HG02970 (cell line): ENCODE data around the gene KIF19.
"Not testable (repeated sequence)": the region's sequence is repeated elsewhere in the genome, so short reads cannot be mapped to it uniquely, and the experiment has no call there.

Source experiments
- ATAC-seq: cut with Tn5 transposase; IDR thresholded peaks from one replicate; pipeline ENCODE4 v1.9.1; 2021; ENCODE audit warnings: mild to moderate bottlenecking, moderate library complexity, moderate number of reproducible peaks; ENCODE audit not compliant: unreplicated experiment, low FRiP score

KIF19 gene

DNA sequence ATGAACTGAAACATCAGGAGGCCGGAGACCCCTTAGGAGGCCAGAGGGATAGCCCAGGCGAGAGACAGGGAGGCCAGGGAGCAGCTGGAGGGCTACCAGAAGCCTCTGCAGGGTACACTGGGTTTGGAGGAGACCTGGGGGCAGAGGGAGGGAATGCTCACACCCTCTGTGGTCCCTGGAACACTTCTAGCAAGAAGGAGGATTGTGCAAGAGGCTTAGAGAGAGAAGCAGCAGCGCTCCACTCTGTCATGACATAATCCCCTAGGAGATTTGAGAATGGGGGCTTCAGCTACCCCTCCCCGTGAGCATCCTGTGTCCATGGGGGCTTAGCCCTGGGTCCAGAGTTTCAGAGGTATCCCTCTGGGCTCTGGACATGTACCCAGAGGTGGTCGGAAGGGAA, 57.1 kb downstream of the KIF19 start:
- no peak for ATAC-seq

DNA sequence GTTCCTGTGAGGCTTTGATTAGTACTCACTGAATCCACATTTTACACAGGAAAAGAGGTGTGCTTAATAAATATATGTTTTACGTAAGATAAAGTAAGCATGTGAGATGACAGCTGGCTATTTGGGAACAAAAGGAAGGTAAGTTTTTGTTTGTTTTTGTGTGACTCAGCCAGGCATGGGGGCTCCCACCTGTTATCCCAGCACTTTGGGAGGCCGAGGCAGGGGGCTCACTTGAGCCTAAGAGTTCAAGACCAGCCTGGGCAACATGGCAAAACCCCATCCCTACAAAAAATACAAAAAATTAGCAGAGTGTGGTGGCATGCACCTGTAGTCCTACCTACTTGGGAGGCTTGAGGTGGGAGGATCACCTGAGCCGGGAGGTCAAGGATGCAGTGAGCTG, 59.2 kb downstream of the KIF19 start:
- no peak for ATAC-seq

DNA sequence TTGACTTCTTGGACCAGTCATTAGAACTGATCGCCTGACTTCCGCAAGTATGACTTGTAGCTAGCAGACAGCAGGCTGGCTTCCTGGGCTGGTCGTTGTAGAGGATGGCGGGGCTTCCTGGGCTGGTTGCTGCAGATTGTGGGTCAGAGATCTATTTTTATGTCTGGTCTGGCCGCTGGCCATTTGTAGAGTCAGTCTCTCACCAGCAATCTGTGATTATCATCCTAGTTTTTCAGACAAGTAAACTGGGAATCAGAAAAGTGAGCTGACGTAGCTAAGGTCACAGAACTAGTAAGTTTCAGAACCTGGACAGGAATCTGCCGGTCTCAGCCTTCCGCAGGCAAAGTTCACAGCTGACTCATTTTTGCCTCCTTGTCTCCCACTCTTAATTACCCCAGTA, 60.4 kb downstream of the KIF19 start:
- ATAC-seq: no peak

DNA sequence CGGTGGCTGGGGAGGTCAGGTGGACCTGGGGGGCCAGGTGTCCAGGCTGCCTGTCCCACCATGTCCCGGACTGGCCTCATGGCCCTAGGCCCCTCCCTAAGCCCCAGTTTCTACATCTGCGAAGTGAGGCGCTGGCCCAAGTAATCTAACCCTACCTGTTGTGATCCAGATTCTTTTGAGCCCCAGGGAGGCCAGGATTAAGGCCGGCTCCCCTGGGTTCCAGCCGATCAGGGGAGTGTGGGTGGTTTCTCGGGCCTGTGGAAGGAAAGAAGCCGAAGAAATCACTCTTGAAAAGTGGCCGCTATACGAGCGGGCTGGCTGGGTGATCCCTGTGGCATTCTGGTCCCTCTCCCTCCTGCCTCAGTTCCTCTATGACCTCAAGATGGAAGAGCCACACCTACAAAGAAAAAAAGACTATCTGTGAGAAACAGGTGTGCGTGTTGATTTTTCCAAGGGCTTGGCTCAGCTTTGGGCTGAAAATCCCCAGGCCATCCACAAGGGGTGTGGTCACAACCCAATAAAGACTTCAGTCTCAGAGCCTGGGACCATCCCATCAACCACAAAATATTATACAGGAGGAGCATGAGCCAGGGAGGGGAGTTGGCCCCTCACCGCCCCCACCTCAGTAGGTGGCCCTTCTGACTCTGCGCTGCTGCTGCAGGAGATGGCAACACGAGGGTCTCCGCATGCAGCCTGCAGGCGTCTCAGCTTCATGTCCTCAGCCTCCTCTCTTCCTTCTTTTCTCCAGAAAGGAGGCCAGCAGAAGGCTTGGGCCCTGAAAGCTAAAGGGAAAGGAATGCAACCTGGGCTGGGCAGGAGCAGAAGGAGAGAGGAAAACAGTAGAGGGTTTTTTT, 61.6 kb downstream of the KIF19 start:
- no peak for ATAC-seq

DNA sequence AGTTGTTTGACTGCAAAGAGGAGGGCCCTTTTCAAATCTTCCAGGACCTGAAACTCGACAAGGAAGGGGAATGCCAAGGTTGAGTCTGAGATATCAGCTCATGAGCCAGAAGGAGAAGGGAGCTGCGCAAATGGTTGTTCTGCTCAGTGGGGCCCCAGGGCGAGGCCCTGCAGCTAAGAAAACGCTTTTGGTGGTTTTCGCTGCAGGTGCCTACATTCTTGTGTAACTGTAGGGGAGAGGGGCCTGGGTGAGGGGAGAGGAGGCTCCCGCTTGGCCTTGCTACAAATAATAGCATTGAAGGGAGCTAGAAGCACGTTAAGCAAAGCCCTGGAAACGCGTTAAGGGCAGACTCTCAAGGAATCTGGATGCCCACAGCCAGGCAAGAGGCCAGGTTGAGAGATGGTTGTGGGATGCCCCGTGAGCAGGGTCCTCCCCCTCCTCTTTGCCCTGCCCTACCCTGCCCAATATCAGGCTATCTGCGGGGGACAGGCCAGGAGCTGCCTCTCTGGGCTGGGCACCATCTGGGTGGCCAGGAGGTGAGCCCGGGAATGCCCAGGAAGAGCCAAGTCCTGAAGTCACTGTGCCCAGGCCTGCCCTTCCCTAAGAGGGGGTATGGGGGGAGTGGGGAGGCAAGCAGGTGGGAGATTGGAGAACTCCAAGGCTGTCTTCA, 63.2 kb downstream of the KIF19 start:
- ATAC-seq: no peak

DNA sequence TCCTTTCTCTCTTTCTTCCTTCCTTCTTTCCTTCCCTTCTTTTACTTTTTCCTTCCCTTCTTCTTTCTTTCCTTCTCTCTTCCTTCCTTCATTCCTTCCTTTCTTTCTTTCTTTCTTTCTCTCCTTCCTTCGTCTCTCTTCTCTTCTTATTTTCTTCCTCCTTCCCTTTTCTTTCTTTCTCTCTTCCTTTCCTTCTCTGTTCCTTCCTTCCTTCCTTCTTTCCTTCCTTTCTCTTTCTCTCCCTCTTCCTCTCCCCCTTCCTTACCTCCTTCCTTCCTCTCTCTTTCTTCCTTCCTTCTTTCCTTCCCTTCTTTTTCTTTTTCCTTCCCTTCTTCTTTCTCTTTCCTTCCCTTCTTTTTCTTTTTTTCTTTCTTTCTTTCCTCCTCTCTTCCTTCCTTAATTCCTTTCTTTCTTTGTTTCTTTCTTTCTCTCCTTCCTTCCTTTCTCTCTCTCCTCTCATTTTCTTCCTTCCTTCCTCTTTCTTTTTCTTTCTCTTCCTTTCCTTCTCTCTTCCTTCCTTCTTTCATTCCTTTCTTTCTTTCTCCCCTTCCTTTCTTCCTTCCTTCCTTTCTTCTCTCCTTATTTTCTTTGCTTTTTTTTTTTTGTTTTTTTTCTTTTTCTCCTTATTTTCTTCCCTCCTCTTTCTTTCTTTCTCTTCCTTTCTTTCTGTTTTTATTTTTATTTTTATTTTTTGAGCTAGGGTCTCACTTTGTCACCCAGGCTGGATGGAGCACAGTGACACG, 64.1 kb downstream of the KIF19 start:
- ATAC-seq: no peak

DNA sequence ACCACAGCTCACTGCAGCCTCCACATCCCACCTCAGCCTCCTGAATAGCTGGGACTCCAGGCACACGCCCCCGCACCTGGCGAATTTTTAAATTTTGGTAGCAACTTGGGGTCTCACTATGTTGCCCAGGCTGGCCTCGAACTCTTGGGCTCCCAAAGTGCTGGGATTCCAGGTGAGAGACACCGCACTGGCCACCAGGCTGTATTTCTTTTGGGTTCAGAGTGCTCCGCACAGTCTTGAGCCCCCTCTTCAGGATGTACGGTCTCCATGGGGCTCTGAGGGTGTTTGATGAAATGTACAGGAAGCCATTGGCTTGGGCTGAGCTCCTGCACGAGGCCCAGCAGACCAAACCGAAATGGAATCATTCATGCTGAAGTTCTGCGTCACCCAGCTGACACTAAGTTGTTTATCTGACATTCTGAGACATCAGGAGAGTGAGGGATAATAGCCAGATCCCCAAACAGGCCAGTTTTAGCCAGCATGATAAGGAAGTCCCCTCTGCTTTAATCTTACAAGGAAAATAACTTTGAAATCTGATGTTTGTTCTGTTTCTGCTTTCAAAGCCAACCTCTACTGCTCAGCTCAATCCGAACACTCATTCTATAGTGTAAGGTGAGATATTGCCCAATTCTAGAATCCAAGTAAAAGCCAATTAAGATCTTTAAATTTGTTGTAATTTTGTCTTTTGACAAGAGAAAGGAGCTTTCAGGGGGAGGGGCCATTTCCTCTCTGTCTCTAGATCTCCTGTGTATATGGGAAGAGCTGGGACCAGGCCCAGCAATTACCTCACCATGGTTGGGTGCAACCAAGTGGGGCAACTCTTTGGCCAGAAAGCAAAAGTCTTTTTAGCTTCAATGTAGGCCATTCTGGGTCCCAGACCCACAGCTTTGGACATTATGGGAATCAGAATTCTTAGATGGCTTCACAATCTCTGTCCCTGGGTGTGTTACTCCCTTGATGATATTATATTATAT, 64.9 kb downstream of the KIF19 start:
- no peak for ATAC-seq

DNA sequence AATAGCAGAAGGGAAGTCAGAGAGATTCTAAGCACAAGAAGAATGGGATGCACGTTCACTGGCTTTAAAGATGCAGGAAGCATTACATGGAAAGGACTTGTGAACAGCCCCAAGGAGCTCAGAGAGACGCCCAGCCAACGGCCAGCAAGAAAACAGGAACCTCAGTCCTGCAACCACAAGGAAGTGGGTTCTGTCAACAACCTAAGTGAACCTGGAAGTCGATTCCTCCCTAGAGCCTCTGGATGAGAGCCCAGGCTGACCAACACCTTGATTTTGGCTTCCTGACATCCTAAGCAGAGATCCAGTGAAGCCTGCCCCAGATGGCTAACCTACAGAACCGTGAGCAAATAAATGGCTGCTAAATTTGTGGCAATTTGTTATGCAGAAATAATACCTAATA, 65.7 kb downstream of the KIF19 start:
- ATAC-seq: no peak

DNA sequence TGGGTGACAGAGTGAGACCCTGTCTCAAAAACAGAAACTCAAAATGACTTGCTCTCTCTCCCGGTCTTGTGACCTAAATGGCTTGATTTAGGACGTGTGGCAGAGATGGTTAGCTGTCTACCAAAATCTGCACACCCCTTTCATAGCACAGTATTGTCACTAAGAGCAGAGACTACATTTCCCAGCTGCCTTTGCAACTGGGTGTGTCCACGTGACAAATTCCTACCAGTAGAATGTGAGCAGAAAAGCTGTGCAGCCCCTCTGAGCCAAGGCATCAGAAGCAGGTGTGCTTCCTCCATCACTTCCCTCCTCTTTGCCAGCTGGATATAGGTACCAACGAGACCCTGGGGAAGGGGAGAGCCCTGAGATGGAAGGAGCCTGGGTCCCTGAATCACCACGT, 66.8 kb downstream of the KIF19 start:
- no peak for ATAC-seq

DNA sequence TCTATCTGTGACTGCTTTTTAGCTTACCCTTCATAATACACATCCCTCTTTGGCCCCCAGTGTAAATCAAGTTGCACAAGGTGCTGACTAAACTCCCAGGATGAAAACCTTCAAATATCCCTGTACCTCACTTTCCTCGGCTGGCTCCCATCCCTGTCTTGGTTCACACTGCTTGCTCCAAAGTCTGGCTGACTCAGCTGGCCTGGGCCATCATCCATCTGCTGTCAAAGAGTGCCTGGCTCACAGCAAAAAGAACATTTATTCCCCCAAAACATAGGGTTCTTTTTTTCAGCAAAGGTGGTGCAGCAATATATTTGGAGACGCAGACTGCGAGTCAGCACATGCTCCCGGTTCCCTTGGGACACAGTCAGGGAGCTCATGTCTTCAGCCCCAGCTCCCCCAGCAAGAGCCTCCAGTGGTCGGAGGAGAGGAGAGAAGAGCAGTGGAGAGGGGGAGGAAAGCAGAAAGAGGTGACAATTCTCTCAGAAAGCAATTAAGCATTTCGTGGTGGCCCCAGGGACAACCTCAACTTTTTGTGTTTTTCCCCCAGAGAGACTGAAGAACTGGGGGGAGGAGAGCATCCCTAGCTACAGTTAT, 67.4 kb downstream of the KIF19 start:
- ATAC-seq: no peak

DNA sequence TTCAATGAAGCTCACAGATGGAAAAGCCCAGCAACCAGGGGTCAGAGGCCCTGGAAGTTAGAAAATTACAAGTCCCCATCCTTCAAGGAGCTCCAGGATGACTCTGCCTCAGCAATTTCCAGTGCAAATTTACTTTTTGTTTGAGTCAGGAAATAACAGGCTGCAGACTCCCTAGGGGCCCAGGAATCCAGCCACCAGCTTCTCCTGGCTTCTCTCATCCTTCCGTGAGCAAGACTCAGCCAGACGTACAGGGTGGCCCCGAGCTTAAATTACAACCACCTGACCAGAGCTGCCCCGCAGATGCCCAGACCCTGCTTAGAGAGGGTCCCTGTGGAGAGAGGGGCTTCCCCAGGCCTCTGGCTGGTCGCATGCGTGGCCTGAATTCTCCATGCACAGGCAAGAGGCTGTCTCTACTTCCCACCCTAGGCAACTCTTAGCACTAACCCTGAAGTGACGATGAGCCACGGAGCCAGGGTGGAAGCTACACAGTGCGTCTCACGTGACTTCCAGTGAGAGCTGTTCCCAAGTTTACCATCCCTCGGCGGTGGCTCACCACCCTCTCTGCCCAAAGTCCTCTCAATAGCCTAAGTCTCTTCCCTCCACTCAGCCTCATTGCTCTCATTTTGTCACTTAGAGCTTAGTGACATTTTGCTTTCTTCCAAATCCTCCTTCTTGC, 68.4 kb downstream of the KIF19 start:
- no peak for ATAC-seq

DNA sequence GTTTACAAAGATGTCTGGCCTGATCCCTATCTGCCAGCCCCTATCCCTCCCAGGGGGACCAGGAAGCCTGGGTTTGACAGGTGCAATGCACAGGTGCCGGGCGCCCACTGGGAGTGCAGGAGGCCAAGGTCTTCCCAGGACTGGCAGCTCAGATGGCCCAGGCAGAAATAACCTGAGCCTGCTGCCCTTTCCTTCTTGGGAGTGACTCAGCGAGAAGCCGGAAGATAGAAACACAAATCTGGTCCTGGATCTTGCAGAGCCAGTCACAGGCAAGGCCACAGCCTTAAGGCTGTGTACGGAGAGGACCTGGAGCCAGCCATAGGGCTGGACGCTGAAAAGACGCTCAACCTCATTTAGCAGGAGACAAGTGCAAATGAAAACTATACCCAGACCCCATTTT, 69.0 kb downstream of the KIF19 start:
- ATAC-seq: no peak

DNA sequence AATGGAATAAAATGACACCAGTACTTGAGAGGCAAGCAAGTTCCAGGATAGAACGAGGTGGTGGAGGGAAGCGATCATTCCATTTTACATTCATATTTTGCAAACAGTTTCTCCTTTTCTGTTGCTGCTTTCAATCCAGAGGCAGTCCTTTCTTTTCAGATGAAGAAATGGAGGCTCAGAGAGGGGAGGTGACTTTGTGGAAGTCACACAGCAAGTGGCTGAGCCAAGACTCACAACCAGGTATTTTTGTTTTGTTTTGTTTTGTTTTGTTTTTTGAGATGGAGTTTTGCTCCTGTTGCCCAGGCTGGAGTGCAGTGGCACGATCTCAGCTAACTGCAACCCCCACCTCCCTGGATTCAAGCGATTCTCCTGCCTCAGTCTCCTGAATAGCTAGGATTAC, 70.5 kb downstream of the KIF19 start:
- ATAC-seq: no peak

DNA sequence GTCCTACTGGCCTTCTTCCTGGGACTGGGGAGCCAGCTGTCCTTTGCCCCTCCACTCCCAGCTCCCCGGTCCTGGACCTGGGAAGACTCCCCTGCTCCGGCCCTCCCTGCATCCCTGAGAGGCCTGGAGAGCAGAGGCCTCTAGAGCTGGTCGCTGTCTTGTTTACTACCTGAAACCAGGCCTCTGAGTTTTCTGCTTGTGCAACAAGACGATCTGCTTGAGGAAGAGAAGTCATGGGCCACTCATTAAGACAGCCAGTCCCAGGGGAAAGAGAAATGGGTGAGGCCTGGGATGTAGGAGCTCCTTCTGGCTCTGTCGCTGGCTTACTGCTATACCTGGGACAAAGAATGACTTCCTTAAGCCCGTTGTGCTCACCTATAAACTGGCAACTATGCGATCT, 76.0 kb downstream of the KIF19 start:
- no peak for ATAC-seq

DNA sequence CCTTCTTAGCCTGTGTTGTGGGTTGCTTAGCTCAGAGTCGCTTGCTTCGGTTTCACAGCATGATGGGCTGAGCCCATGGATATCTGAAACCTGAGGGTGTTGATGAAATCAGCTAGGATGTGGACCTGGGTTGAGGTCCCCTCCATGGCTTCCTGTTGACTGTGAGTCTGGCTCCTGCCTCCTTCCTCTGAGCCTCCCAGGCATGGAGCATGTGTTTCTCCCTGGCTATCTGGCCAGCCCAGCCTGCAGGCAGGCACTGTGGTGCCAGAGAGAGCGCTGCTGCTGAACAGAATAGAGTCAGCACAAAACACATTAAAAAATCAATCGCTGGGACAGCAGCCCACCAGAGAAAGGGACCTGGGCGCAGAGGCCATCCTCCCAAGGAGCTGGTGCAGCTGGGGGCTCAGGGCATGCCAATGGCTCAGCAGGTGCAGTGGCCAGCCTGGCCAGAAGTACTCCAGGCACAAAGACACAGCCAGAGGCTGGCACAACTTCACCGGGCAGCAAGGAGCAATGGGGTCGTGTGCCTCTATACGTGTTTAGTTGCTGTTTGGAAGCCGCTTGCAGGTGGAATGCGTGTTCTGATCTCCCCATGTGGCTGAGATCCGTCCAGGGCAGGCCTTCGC, 77.6 kb downstream of the KIF19 start:
- no peak for ATAC-seq

DNA sequence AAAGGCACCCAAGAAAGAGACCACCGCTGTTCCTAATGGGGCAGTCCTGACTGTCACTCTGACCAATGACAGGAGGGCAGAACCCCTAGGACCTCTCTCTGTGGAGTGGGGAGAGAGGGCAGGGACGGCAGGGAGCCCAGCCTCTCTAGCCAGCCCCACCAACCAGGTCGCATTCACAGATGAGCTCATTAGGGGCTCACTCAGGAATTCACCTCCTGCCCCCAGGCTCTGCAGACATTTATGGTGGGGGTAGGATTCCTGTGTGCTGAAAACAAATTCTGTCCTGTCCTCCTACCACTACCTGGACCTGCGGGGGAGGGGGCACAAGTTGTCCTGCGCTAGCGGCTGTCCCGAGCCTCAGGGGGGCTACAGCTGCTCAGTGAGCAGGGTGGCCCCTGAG, 78.2 kb downstream of the KIF19 start:
- no peak for ATAC-seq

DNA sequence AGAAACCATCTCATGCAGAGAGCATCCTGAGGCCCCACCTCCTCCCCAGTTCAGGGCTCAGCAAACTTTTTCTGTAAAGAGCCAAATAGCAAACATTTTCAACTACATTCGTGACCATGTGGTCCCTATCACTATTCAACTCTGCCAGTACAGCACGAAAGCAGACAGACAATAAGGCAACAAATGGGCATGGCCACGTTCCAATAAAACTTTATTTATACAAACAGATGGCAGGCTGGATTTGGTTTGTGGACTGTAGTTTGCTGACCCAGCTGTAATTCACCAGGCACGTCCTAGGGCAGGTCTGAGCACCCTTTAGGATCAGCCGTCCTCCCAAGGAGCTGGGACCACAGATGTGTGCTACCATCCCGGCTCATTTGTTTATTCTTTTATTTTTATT, 78.8 kb downstream of the KIF19 start:
- ATAC-seq: no peak

DNA sequence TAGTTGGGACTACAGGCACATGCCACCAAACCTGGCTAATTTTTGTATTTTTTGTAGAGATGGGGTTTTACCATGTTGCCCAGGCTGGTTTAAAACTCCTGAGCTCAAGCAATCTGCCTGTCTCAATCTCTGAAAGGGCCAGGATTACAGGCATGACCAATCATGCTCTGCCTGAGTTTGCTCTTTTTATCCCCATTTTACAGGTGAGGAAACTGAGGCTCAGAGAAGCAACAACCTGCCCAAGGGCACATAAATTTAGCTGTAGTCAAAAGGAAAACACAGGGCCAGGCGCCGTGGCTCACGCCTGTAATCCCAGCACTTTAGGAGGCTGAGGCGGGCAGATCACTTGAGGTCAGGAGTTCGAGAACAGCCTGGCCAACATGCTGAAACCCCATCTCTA, 79.3 kb downstream of the KIF19 start:
- ATAC-seq: not testable (repeated sequence)
